HG03097 (cell line): ENCODE data around the gene PROZ.

Experiments used
- ATAC-seq: cut with Tn5 transposase; IDR thresholded peaks from one replicate; pipeline ENCODE4 v1.9.1; 2021; ENCODE audit not compliant: unreplicated experiment, low FRiP score

Gene PROZ

GRCh38 chr13:113140677-113141600 lies 17.5 kb upstream of the PROZ start:
- no peak for ATAC-seq

GRCh38 chr13:113141601-113141970 lies 16.9 kb upstream of the PROZ start:
- ATAC-seq = no peak

GRCh38 chr13:113142876-113143275 lies 15.6 kb upstream of the PROZ start:
- no peak for ATAC-seq

- ATAC-seq = no peak
These were observed 14.8 kb upstream of the PROZ start for GRCh38 chr13:113143466-113144254.

- ATAC-seq = no peak
These were observed 14.2 kb upstream of the PROZ start for GRCh38 chr13:113144255-113144629.

GRCh38 chr13:113145496-113145895 lies 13.0 kb upstream of the PROZ start:
- no peak for ATAC-seq

GRCh38 chr13:113145911-113146598 lies 12.4 kb upstream of the PROZ start:
- no peak for ATAC-seq

- ATAC-seq = no peak
These were observed 11.7 kb upstream of the PROZ start for GRCh38 chr13:113146750-113147149.

- no peak for ATAC-seq
These were observed 11.2 kb upstream of the PROZ start for GRCh38 chr13:113147206-113147605.

- ATAC-seq = no peak
These were observed 10.0 kb upstream of the PROZ start for GRCh38 chr13:113148407-113148806.

- no peak for ATAC-seq
These were observed 9.4 kb upstream of the PROZ start for GRCh38 chr13:113148940-113149503.

- no peak for ATAC-seq
These were observed 8.5 kb upstream of the PROZ start for GRCh38 chr13:113149711-113150549.

GRCh38 chr13:113150550-113151365 lies 7.7 kb upstream of the PROZ start:
- ATAC-seq = no peak

GRCh38 chr13:113151745-113152690 lies 6.4 kb upstream of the PROZ start:
- no peak for ATAC-seq

- ATAC-seq = no peak
These were observed 5.8 kb upstream of the PROZ start for GRCh38 chr13:113152691-113152983.

GRCh38 chr13:113152984-113153809 lies 5.3 kb upstream of the PROZ start:
- ATAC-seq = no peak
